ENCODE measurements around the gene ZNF747.
A peak's percentile ranks its signal among the peaks of the same experiment; 100 is the strongest.
"Not testable (repeated sequence)": the region's sequence is repeated elsewhere in the genome, so short reads cannot be mapped to it uniquely, and the experiment has no call there.

The ZNF747 gene

GRCh38 chr16:30532285-30533145 lies 2.1 kb downstream of the ZNF747 start:
- ATAC-seq: no peak
- no peaks in the 10 kb centered on the region for H3K27me3 Mint-ChIP-seq
- H3K4me1 Mint-ChIP-seq: peaks cover 46% of the 10 kb centered on the region
- H3K9me3 Mint-ChIP-seq: no peaks in the 10 kb centered on the region
- H3K4me3 Mint-ChIP-seq: no peak overlapping the region
- H3K36me3 Mint-ChIP-seq: no peaks in the 10 kb centered on the region
- H3K27ac Mint-ChIP-seq: peak overlapping the region; percentile 95

- no peak overlapping the region for H3K4me3 Mint-ChIP-seq
- no peaks in the 10 kb centered on the region for H3K9me3 Mint-ChIP-seq
- no peak overlapping the region for H3K27ac Mint-ChIP-seq
- ATAC-seq: no peak
- H3K27me3 Mint-ChIP-seq: no peaks in the 10 kb centered on the region
- peaks cover 38% of the 10 kb centered on the region for H3K4me1 Mint-ChIP-seq
- no peaks in the 10 kb centered on the region for H3K36me3 Mint-ChIP-seq
These were observed 4.3 kb downstream of the ZNF747 start for GRCh38 chr16:30530163-30531037.

DNA sequence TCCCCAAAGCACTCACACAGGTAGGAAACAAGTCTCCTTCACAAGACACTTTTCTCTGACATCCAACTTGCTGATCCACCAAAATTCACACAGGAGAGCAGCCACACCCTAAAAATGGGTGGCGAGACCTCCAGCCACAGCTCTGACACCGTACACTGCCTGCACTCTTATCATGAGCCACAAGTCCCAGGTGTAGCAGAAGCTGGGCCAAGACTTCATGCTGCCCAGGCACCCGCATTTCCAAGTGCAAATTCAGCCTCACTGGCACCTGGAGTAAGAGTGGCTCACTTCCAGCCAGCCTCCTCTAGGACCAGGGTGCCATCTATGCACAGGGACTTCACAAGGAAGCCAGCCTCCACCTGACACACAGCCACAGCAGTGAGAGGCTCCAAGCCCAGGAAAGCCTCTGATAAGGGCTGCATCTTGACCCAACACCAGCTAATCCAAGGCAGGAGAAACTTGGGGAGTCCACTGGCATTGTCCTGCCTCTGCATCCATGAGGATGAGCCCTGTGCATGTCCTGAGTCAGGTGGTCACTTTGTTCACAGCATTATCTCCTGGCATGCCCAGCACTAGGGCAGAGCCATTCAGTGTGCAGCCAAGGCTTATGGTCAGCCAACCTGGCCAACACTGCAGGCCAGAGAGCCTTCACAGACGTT lies 5.7 kb downstream of the ZNF747 start:
- no peaks in the 10 kb centered on the region for H3K9me3 Mint-ChIP-seq
- H3K4me1 Mint-ChIP-seq: peaks cover 45% of the 10 kb centered on the region
- no peak overlapping the region for H3K4me3 Mint-ChIP-seq
- peak overlapping the region; percentile 77 for H3K27ac Mint-ChIP-seq
- H3K27me3 Mint-ChIP-seq: no peaks in the 10 kb centered on the region
- no peak for ATAC-seq
- H3K36me3 Mint-ChIP-seq: peaks cover 5% of the 10 kb centered on the region

- peak; percentile 53 for ATAC-seq
- peak overlapping the region; percentile 77 for H3K27ac Mint-ChIP-seq
- H3K27me3 Mint-ChIP-seq: no peaks in the 10 kb centered on the region
- no peaks in the 10 kb centered on the region for H3K9me3 Mint-ChIP-seq
- H3K4me3 Mint-ChIP-seq: peak overlapping the region; percentile 94
- peaks cover 5% of the 10 kb centered on the region for H3K36me3 Mint-ChIP-seq
- H3K4me1 Mint-ChIP-seq: peaks cover 34% of the 10 kb centered on the region
These were observed 7.0 kb downstream of the ZNF747 start for GRCh38 chr16:30527635-30528178.

GRCh38 chr16:30526823-30527634 lies 7.6 kb downstream of the ZNF747 start:
- H3K4me1 Mint-ChIP-seq: peaks cover 34% of the 10 kb centered on the region
- no peaks in the 10 kb centered on the region for H3K27me3 Mint-ChIP-seq
- H3K4me3 Mint-ChIP-seq: peak overlapping the region; percentile 94
- ATAC-seq: peak; percentile 91
- H3K36me3 Mint-ChIP-seq: peaks cover 10% of the 10 kb centered on the region
- H3K9me3 Mint-ChIP-seq: no peaks in the 10 kb centered on the region
- H3K27ac Mint-ChIP-seq: peak overlapping the region; percentile 77

DNA sequence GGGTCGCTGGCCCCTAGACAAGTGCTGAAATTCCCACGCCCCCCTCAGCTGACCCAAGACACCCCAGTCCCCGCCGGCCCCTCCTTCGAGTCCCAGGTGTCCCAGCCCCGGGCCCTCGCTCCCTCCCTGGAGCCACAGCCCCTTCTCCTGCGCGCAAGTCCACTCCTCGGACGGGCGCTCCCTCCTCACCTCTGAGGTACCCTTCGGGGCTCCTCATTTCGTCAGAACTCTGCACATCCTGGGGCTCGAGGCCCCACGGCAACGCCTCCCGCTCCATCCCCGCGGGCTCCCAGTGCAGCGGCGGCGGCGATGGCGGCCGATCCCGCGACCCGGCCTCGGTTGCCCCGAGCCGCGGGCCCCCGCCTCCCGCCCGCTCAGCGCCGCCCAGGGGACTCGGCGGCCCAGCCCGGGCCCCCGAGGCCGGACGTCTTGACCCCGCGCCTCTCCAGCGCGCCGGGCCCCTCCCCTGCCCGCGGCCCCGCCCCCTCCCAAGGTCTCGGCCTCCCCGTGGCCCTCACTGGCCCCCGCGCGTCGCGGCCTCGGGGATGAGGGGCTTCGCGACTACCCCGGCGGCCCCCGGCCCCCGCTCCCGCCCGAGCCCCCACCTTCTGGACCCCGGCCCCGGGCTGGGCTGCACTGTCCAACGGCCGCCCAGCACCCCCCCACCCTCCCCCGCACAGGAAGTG lies 8.4 kb downstream of the ZNF747 start, which contains the start of gene ZNF768:
Gene ZNF768, minus strand, starts transcription at position 430 of the 686 bp plus-strand sequence. Its CDS starts 153 bp downstream, at position 277.
- peak; percentile 64 for ATAC-seq
- Mint-ChIP-seq H3K4me3 (peak within 1 kb of the TSS; percentile 94), H3K27ac (peak within 1 kb of the TSS; percentile 77), H3K36me3 (peaks cover 15% of the 10 kb centered on the region), H3K9me3 (no peaks in the 10 kb centered on the region), H3K4me1 (peaks cover 34% of the 10 kb centered on the region), H3K27me3 (no peaks in the 10 kb centered on the region)

DNA sequence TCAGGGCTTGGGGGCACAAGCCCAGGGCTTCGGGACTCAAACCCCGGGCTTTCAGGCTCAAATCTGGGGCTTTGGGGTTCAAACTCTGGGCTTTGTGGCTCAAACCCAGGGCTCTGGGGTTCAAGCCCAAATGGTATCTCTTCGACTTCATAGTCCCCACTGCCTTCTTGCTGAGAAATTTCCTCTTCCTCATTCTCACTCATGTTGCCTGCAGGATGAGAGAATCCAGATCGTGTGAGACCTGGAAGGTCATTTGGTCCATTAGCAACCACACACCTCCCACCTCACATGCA lies 8.9 kb downstream of the ZNF747 start:
- H3K27me3 Mint-ChIP-seq: no peaks in the 10 kb centered on the region
- H3K36me3 Mint-ChIP-seq: peaks cover 15% of the 10 kb centered on the region
- H3K4me1 Mint-ChIP-seq: peaks cover 34% of the 10 kb centered on the region
- ATAC-seq: no peak
- H3K4me3 Mint-ChIP-seq: peak overlapping the region; percentile 77
- no peaks in the 10 kb centered on the region for H3K9me3 Mint-ChIP-seq
- H3K27ac Mint-ChIP-seq: no peak overlapping the region

DNA sequence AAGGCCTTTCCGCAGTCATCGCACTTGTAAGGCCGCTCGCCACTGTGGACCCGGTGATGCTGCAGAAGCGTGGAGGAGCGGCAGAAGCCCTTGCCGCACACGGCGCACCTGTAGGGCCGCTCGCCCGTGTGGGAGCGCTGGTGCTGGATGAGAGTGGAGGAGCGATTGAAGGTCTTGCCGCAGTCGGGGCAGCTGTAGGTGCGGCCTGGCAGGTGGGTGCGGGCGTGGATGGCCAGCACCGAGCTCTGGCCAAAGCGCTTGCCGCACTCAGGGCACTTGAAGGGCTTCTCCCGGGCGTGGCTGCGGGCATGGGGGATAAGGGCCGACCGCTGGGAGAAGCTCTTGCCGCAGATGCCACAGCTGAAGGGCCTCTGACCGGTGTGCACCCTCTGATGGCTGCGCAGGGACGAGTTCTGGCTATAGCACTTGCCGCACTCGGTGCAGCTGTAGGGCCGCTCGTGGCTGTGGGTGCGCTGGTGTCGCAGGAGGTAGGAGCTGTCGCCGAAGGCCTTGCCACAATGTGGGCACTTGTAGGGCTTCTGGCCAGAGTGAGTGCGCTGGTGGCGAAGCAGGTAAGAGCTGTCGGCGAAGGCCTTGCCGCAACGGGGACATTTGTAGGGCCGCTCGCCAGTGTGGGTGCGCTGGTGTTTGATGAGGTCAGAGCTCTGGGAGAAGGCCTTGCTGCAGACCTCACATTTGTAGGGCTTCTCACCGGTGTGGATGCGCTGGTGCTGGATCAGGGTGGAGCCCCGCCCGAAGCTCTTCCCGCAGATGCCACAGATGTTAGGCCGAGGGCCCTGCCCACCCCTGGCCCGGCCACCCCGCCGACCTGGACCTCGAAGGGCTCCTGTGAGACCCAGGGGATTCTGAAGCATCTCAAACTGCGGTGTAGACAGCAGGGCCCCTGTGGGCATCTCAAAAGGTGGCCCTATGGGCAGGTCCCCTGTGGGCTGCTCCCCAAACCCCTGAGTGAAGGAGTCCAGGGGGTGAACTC lies 9.8 kb downstream of the ZNF747 start:
- ATAC-seq: no peak
- Mint-ChIP-seq H3K27ac (no peak overlapping the region), H3K36me3 (peaks cover 25% of the 10 kb centered on the region), H3K4me3 (peak overlapping the region; percentile 45), H3K9me3 (no peaks in the 10 kb centered on the region), H3K4me1 (peaks cover 34% of the 10 kb centered on the region), H3K27me3 (no peaks in the 10 kb centered on the region)

GRCh38 chr16:30523768-30524574 lies 10.7 kb downstream of the ZNF747 start:
- Mint-ChIP-seq H3K4me3 (peak overlapping the region; percentile 5), H3K36me3 (peaks cover 34% of the 10 kb centered on the region), H3K27ac (no peak overlapping the region), H3K9me3 (no peaks in the 10 kb centered on the region), H3K27me3 (no peaks in the 10 kb centered on the region), H3K4me1 (peaks cover 32% of the 10 kb centered on the region)
- no peak for ATAC-seq

GRCh38 chr16:30522702-30523463 lies 11.8 kb downstream of the ZNF747 start:
- H3K27me3 Mint-ChIP-seq: not testable (repeated sequence)

GRCh38 chr16:30521873-30522641 lies 12.6 kb downstream of the ZNF747 start:
- Mint-ChIP-seq H3K27ac (peak overlapping the region; percentile 34), H3K27me3 (no peaks in the 10 kb centered on the region), H3K4me1 (peaks cover 14% of the 10 kb centered on the region), H3K9me3 (no peaks in the 10 kb centered on the region), H3K36me3 (peaks cover 53% of the 10 kb centered on the region), H3K4me3 (no peak overlapping the region)
- ATAC-seq: no peak

More at GRCh38 chr16:30522702-30523463, 11.8 kb downstream of the ZNF747 start:
- H3K36me3 Mint-ChIP-seq: peaks cover 44% of the 10 kb centered on the region
- ATAC-seq, H3K9me3 Mint-ChIP-seq, H3K4me3 Mint-ChIP-seq: not testable (repeated sequence)
- peak overlapping the region; percentile 34 for H3K27ac Mint-ChIP-seq
- H3K4me1 Mint-ChIP-seq: peaks cover 21% of the 10 kb centered on the region
